ENCODE results near the gene KIAA0586.
"Not testable (repeated sequence)": the region's sequence is repeated elsewhere in the genome, so short reads cannot be mapped to it uniquely, and the experiment has no call there.

- not testable (repeated sequence) for TF ChIP-seq CTCF, POLR2A (IDR thresholded peaks at IDR 0.05)
Measured at GRCh38 chr14:58580035-58580434, 152.5 kb downstream of the KIAA0586 start.
